ENCODE data around the gene KRT4.

Gene KRT4

DNA sequence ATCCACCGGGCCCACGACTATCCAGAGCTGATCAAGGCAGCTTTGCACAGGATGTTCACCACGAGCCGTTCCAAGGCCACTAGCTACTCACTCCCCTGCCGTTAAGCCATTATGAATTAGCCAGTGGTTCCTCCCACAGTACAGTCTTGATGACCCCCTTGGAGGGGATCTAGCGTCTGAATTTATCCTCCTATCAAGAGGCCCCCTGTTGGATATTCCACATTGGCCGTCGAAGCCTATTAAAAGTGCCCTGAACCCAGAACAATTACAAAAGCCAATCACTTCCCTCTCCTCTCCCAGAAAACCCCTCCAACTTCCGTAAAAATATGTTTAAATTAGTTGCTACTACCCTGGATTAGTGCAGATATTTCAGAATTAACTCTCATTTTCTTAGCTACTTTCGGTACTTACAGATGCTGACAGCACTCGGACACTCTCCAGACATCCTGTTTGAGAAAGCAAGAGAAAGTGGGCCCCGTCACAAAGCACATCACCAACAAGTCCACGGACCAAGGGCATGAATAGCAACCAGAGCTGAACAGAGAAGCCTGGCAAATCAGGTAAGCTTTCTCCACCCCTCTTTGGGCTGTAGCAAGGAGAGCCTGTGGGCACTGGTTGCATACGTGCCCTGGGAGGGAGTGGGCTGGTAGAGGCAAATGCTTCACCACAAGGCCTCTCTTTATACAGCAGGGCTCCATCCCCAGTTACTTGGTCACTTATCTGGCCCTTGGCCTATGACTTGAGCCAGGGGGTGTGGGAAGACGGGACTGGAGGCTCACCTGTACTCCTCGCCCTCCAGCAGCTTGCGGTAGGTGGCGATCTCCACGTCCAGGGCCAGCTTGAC, 23.3 kb downstream of the KRT4 start:
- no peak for DNase-seq

- no peak for DNase-seq
These were observed 24.1 kb downstream of the KRT4 start for GRCh38 chr12:52789637-52790426.

GRCh38 chr12:52788876-52789636, 24.9 kb downstream of the KRT4 start:
- DNase-seq: no peak

GRCh38 chr12:52788192-52788875, 25.6 kb downstream of the KRT4 start:
- no peak for DNase-seq

- DNase-seq: no peak
These were observed 26.4 kb downstream of the KRT4 start for GRCh38 chr12:52787324-52788191.

DNA sequence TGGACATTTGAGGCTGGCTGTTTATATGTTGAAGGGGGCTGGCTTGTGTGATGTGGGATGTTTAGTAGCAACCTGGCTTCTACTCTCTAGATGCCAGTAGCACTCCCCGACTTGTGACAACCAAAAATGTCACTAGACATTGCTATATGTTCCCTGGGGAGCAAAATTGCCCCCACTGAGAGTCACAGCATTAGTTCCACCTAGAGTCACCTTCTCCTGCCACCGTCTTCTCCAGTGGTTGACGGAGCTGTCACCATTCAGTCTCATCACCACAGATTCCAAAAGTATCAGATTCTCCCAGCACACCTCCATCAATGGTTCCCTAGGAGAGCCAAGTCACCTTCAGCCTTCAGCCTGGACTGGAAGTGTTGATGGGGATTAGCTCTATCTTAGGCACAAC, 29.0 kb downstream of the KRT4 start:
- no peak for DNase-seq

DNA sequence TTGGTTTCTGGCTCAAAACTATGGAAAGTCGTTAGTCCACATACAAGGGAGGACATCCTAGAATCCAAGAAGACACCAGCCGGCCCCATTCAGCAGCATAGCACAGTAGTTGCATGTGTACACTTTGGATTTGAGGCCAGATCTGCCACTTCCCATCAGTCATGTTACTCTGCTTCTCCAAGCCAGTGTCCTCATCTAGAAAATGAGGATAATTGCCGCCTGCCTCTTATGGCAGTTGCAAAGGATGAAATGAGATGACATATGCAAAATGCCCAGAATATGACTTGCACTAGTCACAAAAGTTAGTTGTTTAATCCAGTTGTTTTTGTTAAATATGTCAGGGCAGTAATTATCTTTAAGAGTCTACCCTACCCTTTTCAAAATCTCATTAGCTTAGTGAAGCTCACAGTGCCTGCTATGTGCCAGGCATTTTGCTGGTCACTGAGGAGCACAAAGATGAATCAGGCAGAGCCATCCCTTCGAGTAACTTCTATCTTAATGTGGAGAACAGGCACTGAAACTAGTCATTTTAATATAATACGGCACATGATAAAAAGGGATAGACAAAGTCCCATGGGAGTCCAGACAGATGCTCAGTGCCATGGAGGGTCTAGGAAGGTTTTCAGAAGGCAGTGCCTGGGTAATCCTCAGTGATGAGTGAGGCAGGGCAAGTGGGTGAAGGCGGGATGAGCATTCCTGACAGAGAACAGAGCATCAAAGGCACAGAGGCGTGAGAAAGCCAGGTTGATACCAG, 30.2 kb downstream of the KRT4 start:
- DNase-seq: no peak

- DNase-seq: no peak
These were observed 31.4 kb downstream of the KRT4 start for GRCh38 chr12:52782502-52782901.

- no peak for DNase-seq
These were observed 32.4 kb downstream of the KRT4 start for GRCh38 chr12:52781399-52782082.

GRCh38 chr12:52779914-52780313, 34.0 kb downstream of the KRT4 start:
- DNase-seq: no peak

DNA sequence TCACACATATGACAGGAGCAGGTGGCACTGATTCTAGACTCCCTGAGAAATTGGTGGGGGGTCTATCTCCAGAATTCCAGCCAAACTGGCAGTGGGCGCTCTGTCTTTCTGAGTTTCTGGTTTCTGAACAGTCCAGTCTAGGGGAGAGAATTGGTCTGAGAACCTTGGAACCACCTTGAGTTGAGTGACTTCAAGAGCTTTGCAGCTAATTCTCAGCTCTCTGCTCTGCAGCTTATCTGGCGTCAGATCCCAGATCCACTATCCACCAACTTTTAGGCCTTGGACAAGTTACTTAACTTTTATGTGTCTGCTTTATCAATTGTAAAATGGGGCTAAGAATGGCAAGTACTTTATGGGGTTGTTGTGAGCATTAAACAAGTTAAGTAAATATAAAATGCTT, 35.1 kb downstream of the KRT4 start:
- no peak for DNase-seq

DNA sequence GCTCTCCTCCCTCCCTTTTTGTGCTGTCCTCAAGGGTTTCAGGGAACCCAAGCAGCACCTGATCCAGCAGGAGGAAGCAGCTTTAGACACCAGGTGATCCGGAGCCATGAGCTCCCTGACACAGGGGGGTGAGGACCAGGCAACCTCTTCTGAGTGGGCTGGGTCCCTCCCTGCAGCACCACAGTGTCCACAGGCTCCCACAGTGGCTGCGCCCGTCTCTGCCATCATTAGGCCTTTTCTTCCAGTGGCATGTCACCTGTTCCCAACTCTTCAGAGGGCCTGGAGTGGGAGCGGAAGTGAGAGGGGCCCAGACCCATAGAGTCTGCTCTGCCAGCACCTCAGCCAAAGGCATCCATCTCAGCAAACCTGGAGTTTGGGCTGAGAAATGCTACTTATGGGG, 36.4 kb downstream of the KRT4 start:
- no peak for DNase-seq

GRCh38 chr12:52776913-52777395, 37.0 kb downstream of the KRT4 start, which contains the start of gene KRT76:
Gene KRT76 (minus strand): TSS chr12:52777345. CDS start chr12:52777291, 54 bp downstream.
- no peak for DNase-seq

DNA sequence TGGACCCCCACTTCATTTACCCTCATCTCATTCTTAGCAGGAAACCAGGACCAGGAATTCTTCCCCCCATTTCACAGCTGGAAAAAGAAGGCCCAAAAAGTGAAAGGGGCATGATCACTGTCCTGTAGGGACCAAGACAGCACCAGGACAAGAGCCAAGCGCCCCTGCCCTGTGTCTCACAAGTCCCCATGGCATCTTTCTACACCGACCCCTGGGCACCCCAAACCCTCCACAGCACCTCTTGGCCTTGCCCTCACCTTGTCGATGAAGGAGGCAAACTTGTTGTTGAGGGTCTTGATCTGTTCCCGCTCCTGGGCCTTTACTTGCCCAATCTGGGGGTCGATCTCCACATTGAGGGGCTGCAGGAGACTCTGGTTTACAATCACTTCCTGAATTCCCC, 37.5 kb downstream of the KRT4 start:
- no peak for DNase-seq

DNA sequence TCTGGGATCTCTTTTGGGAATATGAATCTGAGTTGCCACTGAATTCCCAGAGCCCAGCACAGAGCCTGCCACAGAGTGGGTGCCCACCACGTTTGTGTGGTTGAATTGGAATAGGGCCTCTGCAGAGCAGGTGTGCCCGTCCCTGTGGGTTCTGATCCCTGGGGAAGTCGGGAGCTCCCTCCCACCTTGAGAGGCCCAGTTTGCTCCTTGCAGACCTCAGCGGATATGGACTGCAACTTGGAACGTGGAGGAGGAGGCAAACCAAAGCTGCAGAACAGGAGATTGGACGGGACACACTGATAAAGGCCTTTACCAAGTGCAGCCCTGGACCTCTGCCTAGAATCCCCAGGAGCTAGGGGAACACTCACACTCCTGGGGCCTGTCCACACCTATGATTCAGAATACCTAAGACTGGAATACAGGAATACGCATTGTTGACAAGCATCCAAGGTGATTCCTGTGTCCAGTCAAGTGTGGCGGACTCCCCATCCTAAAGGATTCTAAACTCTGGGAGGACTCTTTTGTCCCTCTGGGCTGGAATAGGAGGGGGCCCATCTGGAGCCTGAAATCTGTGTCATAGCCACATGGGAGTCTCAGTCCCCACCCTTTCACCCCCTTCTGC, 39.2 kb downstream of the KRT4 start:
- DNase-seq: no peak

- no peak for DNase-seq
These were observed 41.1 kb downstream of the KRT4 start for GRCh38 chr12:52772772-52773171.

GRCh38 chr12:52772188-52772587, 41.7 kb downstream of the KRT4 start:
- no peak for DNase-seq

DNA sequence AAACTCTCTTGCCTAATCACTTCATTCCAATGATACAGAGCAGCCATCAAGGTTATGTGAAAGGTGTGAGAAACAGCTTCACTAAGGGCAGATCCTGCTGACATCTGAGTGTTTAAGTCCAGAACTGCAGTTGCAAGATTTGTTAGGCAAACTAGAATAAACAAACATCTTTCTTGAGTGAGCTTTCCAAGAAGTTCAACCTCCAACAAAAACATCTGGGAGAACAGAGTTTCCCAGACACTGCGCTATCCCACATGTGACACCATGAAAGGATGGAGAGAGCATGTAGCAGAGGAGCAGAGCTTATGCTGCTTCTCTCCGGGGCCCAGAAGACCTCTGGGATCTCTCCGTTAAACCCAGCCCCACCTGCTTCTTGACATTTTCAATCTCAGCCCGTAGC, 42.4 kb downstream of the KRT4 start:
- DNase-seq: no peak

DNA sequence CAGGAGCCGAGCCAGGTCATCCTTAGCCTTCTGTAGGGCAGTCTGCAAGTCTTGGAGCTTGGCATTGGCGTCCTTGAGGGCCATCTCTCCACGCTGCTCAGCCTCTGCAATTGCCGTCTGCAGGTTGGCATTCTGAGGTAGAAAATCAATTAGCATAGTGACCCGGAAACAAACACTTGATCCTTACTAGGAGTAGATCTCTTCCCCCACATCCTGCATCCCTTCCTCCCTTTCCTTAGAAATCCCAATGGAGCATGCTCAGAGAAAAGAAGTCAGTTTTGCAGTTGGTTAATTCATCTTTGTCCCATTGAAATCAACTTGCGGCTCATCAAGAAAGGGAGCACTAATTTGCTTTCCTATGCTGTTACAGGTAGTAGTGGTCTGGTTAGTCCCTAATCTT, 42.8 kb downstream of the KRT4 start:
- no peak for DNase-seq

GRCh38 chr12:52769946-52770345, 44.0 kb downstream of the KRT4 start:
- DNase-seq: no peak

Data from DMS79 (cell line).